ENCODE data around the gene LRRC4.

LRRC4 gene

GRCh38 chr7:128036226-128036940 is 5.1 kb upstream of the LRRC4 start:
- in situ Hi-C loops (cut with MboI; ENCODE audit: low pct_unique_long_range_greater_than_20kb, low sequenced_read_pairs, unreplicated experiment), result loop anchor here (25.0 kb wide), 1 partner anchor 324 kb away; no protein-coding TSS in a partner anchor
- TF ChIP-seq CTCF (IDR thresholded peaks at IDR 0.05; ENCODE audit: extremely low read depth, insufficient read depth, missing control alignments), result no peak
- peak; percentile 66 for DNase-seq (ENCODE audit: low spot score)

- peak; percentile 43 for TF ChIP-seq CTCF (IDR thresholded peaks at IDR 0.05; ENCODE audit: extremely low read depth, insufficient read depth, missing control alignments)
- in situ Hi-C loops (cut with MboI; ENCODE audit: low pct_unique_long_range_greater_than_20kb, low sequenced_read_pairs, unreplicated experiment), result loop anchor here (25.0 kb wide), 1 partner anchor 323 kb away; no protein-coding TSS in a partner anchor
- peak; percentile 31 for DNase-seq (ENCODE audit: low spot score)
These were observed 4.5 kb upstream of the LRRC4 start for GRCh38 chr7:128035712-128036111.

GRCh38 chr7:128034825-128035224 is 3.6 kb upstream of the LRRC4 start:
- in situ Hi-C loops (cut with MboI; ENCODE audit: low pct_unique_long_range_greater_than_20kb, low sequenced_read_pairs, unreplicated experiment), result loop anchor here (25.0 kb wide), 1 partner anchor 323 kb away; no protein-coding TSS in a partner anchor
- DNase-seq (ENCODE audit: low spot score), result no peak
- no peak for TF ChIP-seq CTCF (IDR thresholded peaks at IDR 0.05; ENCODE audit: extremely low read depth, insufficient read depth, missing control alignments)

GRCh38 chr7:128033246-128033645 is 2.0 kb upstream of the LRRC4 start:
- in situ Hi-C loops (cut with MboI; ENCODE audit: low pct_unique_long_range_greater_than_20kb, low sequenced_read_pairs, unreplicated experiment), result loop anchor here (25.0 kb wide), 1 partner anchor 321 kb away; no protein-coding TSS in a partner anchor
- no peak for TF ChIP-seq CTCF (IDR thresholded peaks at IDR 0.05; ENCODE audit: extremely low read depth, insufficient read depth, missing control alignments)
- DNase-seq (ENCODE audit: low spot score), result no peak

GRCh38 chr7:128032605-128033235 is 1.5 kb upstream of the LRRC4 start:
- DNase-seq (ENCODE audit: low spot score), result peak; percentile 43
- in situ Hi-C loops (cut with MboI; ENCODE audit: low pct_unique_long_range_greater_than_20kb, low sequenced_read_pairs, unreplicated experiment), result loop anchor here (25.0 kb wide), 1 partner anchor 320 kb away; no protein-coding TSS in a partner anchor
- no peak for TF ChIP-seq CTCF (IDR thresholded peaks at IDR 0.05; ENCODE audit: extremely low read depth, insufficient read depth, missing control alignments)

GRCh38 chr7:128031901-128032604 is 816 bp upstream of the LRRC4 start:
- TF ChIP-seq CTCF (IDR thresholded peaks at IDR 0.05; ENCODE audit: extremely low read depth, insufficient read depth, missing control alignments), result no peak
- in situ Hi-C loops (cut with MboI; ENCODE audit: low pct_unique_long_range_greater_than_20kb, low sequenced_read_pairs, unreplicated experiment), result loop anchor here (25.0 kb wide), 1 partner anchor 320 kb away; no protein-coding TSS in a partner anchor
- DNase-seq (ENCODE audit: low spot score), result peak; percentile 87

Data from GM13977 (cell line).